GM19099 (cell line): ENCODE data around the gene SH3D21.

ENCODE experiments used
- POLR2A ChIP-seq: IDR thresholded peaks from 3 replicates; pipeline ENCODE4 v1.6.1; 2011; ENCODE audit warnings: low read depth; ENCODE audit not compliant: insufficient read length; ENCODE audit errors: extremely low read depth

SH3D21 gene

GRCh38 chr1:36320767-36321118, 14.6 kb downstream of the SH3D21 start:
- no peak for TF ChIP-seq POLR2A

GRCh38 chr1:36321119-36321951, 15.2 kb downstream of the SH3D21 start:
- no peak for TF ChIP-seq POLR2A

DNA sequence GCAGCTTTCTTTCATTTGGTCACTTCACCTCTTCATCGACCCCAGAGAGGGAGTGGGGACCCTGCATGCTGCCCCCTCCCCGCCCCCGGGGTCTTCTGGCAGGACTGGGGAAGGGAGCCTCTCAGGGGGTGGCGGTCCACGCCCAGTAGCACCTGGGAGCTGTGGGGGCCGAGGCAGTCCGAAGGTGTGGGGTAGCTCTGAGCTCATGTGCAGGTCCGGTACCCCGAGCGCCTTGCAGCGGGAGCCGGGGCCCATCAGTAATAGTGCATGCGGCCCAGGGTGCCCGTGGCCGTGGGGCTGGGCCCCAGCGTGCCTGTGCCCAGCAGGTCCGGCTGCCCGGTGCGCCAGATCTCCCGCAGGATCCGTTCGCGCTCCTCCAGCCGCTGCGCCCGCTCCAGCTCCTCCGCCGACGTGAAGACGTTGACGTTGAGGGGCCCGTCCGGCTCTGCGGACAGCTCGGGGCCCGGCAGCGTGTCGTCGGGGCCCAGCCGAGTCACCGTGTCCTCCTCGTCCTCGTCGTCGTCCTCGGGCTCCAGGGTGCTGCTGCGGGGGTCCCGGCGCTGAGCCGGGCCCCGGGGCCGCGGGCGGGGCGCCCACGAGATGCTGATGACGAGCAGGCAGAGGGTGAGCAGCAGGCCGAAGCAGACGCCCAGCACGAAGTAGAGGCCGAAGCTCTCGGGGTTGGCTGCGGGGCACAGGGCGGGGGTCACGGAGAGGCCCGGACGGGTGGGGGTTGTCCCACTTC, 16.0 kb downstream of the SH3D21 start:
- no peak for TF ChIP-seq POLR2A

DNA sequence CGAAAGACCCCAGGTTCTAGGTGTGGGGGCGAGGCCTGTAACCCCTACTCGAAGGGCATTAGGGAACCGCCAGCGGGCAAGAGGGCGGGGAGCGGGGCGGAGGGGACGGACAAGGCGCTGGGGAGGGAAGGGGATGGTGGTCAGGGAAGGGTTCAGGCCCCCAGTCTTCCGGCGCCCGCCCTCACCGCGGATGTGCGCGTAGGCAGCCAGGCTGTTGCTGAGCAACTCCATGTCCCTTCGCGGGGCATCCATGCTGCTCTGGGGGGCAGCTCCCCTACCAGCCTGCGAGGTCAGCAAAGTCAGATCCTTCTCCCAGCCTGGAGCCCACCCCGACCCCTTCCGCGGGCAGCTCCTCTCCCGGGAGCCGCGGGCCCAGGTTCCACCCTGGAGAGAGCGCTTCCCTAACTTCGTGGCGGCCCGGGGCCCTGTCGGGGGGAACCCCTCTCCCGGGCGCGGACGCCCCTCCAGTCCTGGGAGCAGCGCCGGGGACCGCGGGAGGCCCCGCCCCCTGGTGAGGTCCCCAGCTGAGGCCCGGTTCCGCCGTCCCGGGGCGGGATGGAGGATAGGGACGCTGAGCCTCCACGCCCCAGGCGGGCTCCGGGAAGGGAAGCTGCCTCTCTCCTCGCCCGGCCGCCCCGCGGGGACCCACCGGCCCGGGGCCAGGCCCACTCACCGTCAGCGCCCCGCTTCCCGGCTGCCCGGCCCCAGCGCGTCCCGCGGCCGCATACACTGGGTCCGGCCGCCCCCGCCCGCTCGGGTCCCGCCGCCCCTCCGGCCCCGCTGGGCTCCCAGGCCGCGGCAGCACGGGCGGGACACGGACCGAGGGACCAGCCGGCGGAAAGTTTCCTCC, 16.8 kb downstream of the SH3D21 start:
- TF ChIP-seq POLR2A = no peak

GRCh38 chr1:36323636-36324352, 17.6 kb downstream of the SH3D21 start, which contains the start of gene EVA1B:
Gene EVA1B (minus strand): TSS chr1:36323645. CDS start chr1:36323037, 608 bp downstream.
- TF ChIP-seq POLR2A = no peak

GRCh38 chr1:36324353-36324703, 18.2 kb downstream of the SH3D21 start:
- TF ChIP-seq POLR2A = no peak

GRCh38 chr1:36326499-36326898, 20.3 kb downstream of the SH3D21 start:
- no peak for TF ChIP-seq POLR2A

DNA sequence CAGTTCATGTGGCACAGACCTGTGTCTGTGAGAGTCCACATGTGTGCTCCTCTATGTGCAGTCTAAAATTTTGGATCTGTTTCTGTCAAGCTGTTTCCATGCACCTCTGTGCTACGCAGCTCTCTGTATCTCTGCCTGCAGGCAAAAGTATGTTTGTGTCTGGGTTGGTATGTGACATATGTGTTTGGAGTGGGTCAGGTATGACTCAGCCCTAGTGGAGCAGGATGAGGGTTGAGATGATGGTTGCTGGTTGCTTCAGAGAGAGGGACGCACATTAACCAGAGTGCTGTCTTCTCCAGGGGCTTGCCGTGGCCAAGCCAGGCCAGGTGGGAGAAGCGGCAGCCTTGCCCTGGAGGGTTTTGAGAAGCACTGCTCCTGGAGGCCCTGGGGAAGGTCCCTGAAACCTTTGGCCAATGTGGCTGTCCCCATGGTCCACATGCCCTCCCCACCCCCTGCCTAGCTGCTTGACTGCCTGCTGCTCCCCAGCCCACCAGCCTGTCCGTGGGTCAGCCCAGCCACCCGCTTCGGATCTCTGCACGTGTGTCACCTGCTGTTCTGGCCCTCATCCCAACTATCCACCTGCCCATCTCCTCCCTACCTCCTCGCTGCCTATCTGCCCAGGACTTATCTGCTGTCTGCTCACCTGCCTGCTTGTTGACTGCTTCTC, 21.4 kb downstream of the SH3D21 start:
- TF ChIP-seq POLR2A = no peak

GRCh38 chr1:36328088-36328480, 21.9 kb downstream of the SH3D21 start:
- no peak for TF ChIP-seq POLR2A

GRCh38 chr1:36328713-36329112, 22.5 kb downstream of the SH3D21 start:
- TF ChIP-seq POLR2A = no peak

GRCh38 chr1:36329817-36330216, 23.6 kb downstream of the SH3D21 start:
- TF ChIP-seq POLR2A = no peak

DNA sequence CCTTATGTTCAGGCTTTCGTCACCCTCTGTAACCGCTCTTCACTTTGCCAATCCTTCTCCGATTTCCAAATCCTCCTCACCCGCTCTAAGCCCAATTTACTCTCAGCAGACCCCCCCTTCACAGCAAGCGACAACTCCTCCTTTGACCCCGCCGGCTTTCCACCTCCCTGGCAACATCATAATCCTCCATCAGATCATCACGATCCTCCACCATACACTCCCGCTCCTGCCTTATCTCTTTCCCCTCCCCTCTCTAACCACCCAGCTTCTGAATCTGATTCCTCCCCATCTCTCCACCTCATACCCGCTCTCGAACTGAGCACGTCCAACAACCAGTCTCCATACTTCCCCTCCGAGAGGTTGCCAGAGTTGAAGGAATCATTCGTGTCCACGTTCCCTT, 24.8 kb downstream of the SH3D21 start:
- no peak for TF ChIP-seq POLR2A

DNA sequence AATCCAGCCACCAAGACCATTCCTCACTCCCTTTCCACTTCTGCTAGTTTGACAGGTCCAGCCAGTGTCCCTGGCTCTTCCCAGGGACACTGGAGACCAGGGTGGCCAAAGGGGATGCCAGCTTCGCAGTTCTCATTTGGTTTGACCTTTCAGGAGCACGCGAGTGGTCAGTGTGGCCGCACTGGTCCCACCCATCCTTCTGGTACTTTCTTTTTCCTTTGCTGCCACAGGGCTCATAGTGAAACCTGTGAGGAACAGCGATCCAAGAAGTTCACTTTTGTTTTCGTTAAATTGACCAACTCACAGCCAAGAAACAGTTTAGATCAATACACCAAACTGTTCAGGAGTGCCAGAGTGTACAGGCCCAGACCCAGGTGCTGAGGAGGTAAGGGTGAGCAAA, 31.7 kb downstream of the SH3D21 start:
- no peak for TF ChIP-seq POLR2A

GRCh38 chr1:36339215-36339614, 33.0 kb downstream of the SH3D21 start:
- TF ChIP-seq POLR2A = no peak

GRCh38 chr1:36339615-36340014, 33.4 kb downstream of the SH3D21 start:
- no peak for TF ChIP-seq POLR2A
